ENCODE data around the gene SMIM29.

DNA sequence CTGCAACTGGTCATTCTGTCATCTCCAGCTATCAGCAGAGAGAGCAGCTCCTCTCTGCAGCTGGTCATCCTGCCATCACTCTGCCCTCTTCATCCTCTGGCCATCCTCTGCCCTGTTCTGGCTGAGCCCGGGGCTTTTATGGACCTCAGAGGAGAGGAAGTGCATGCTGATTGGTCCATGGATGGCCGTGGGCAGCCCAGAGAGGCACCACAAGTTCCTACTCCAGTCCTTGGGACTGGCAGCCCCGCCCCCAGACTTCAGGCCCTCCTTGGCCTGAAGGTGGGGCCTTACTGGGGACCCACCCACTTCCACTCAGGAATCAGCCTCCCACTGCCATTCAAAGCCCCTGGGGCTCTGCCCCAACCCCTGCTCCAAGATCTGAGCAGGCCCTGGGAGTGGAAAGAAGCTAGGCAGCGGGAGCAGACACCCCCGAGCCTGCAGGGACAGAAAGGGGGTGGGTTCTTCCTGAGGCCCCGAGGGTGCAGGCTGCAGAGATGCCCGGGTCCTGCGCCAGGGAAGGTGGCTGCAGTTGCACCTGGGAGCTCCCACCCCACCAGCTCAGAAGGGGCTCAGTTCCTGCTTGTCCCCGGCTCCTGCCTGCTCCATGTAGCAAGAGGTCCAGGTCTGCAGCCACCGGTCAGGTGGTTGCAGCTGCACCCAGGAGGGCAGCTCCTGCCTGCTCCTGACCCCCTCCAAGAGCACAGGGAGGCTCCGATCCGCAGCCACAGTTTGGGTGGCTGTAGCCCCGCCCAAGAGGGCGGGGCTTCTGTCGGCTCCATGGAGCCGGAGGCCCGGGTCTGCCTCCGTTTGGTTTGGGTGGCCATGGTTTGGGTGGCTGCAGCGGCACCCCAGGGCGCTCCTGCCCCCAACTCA, 46.2 kb downstream of the SMIM29 start:
- TF ChIP-seq, protein P1, sequence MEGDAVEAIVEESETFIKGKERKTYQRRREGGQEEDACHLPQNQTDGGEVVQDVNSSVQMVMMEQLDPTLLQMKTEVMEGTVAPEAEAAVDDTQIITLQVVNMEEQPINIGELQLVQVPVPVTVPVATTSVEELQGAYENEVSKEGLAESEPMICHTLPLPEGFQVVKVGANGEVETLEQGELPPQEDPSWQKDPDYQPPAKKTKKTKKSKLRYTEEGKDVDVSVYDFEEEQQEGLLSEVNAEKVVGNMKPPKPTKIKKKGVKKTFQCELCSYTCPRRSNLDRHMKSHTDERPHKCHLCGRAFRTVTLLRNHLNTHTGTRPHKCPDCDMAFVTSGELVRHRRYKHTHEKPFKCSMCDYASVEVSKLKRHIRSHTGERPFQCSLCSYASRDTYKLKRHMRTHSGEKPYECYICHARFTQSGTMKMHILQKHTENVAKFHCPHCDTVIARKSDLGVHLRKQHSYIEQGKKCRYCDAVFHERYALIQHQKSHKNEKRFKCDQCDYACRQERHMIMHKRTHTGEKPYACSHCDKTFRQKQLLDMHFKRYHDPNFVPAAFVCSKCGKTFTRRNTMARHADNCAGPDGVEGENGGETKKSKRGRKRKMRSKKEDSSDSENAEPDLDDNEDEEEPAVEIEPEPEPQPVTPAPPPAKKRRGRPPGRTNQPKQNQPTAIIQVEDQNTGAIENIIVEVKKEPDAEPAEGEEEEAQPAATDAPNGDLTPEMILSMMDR (IDR thresholded peaks at IDR 0.05; ENCODE audit: extremely low read depth in 1 of 2, insufficient read depth in 1 of 2, low read depth in 1 of 2, low read length in 2 of 2): no peak
- TF ChIP-seq POLR2AphosphoS5 (IDR thresholded peaks at IDR 0.05; ENCODE audit: insufficient read depth, low read depth, low read length) (no peak), POLR2A (IDR thresholded peaks at IDR 0.05; ENCODE audit: low read depth, low read length) (no peak), EZH2 (IDR thresholded peaks at IDR 0.05; ENCODE audit: borderline replicate concordance, low read depth, low read length, severe bottlenecking) (no peak)
- TF ChIP-seq, protein P2, sequence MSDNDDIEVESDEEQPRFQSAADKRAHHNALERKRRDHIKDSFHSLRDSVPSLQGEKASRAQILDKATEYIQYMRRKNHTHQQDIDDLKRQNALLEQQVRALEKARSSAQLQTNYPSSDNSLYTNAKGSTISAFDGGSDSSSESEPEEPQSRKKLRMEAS (IDR thresholded peaks at IDR 0.05; ENCODE audit: insufficient read depth, insufficient read length): no peak
